Activated CD4-positive, alpha-beta T cell treated with anti-CD3 and anti-CD28 coated beads, Interleukin-2, Interleukin-4, amounts not matched to agents 100 ng/mL and 50 ng/mL, durations not matched to agents 16 hours and 8 hours (primary cell): ENCODE results near the gene CFAP46.

ENCODE experiments used
- DNase-seq: peaks from one replicate; pipeline ENCODE4 v3.0.0-alpha.2; 2020; ENCODE audit warnings: low spot score

The CFAP46 gene

GRCh38 chr10:132942101-132943057 lies at the start of gene CFAP46:
Gene CFAP46, minus strand, starts transcription at chr10:132942570. Its CDS starts 86 bp downstream, at chr10:132942484.
- DNase-seq, result peak; percentile 23

GRCh38 chr10:132991706-132992432 lies 49.5 kb upstream of the CFAP46 start:
- DNase-seq, result no peak

GRCh38 chr10:132990684-132991545 lies 48.5 kb upstream of the CFAP46 start:
- DNase-seq, result no peak

GRCh38 chr10:132989476-132990415 lies 47.4 kb upstream of the CFAP46 start:
- no peak for DNase-seq

- no peak for DNase-seq
These were observed 46.6 kb upstream of the CFAP46 start for GRCh38 chr10:132988988-132989387.

GRCh38 chr10:132987671-132988571 lies 45.6 kb upstream of the CFAP46 start:
- no peak for DNase-seq

GRCh38 chr10:132986978-132987377 lies 44.6 kb upstream of the CFAP46 start:
- DNase-seq, result no peak

GRCh38 chr10:132986576-132986975 lies 44.2 kb upstream of the CFAP46 start:
- DNase-seq, result no peak

GRCh38 chr10:132986076-132986475 lies 43.7 kb upstream of the CFAP46 start:
- no peak for DNase-seq

GRCh38 chr10:132985546-132985900 lies 43.2 kb upstream of the CFAP46 start:
- DNase-seq, result no peak

GRCh38 chr10:132984801-132985545 lies 42.6 kb upstream of the CFAP46 start:
- DNase-seq, result no peak

- no peak for DNase-seq
These were observed 41.6 kb upstream of the CFAP46 start for GRCh38 chr10:132984008-132984295.

GRCh38 chr10:132983252-132984007 lies 41.1 kb upstream of the CFAP46 start:
- no peak for DNase-seq

GRCh38 chr10:132982301-132982989 lies 40.1 kb upstream of the CFAP46 start:
- DNase-seq, result no peak

- no peak for DNase-seq
These were observed 39.4 kb upstream of the CFAP46 start for GRCh38 chr10:132981746-132982145.

GRCh38 chr10:132981173-132981555 lies 38.8 kb upstream of the CFAP46 start:
- DNase-seq, result no peak

GRCh38 chr10:132980426-132981172 lies 38.2 kb upstream of the CFAP46 start:
- no peak for DNase-seq
